H9 (cell line): Measurements from ENCODE around the gene CPM. TPM values are rescaled to one million over a fixed set of nuclear protein-coding genes. Genes with fewer than 3 reads are reported as not detected.

ENCODE experiments used
- DNase-seq: peaks from one replicate; pipeline ENCODE4 v3.0.0-alpha.2; 2017
- H2AFZ ChIP-seq: one replicate; pipeline ENCODE4 v1.6.1; 2013; ENCODE audit warnings: mild to moderate bottlenecking, low read length, control low read depth, moderate library complexity
- H2AK5ac ChIP-seq: 2 replicates; pipeline ENCODE4 v1.6.1; 2013; ENCODE audit warnings: low read length, control low read depth, mixed read lengths; ENCODE audit not compliant: insufficient read length
- H2BK120ac ChIP-seq: one replicate; pipeline ENCODE4 v1.6.1; 2013; ENCODE audit warnings: low read depth, mild to moderate bottlenecking, low read length, control low read depth, inconsistent platforms; ENCODE audit not compliant: poor library complexity, severe bottlenecking
- H2BK12ac ChIP-seq: 2 replicates; pipeline ENCODE4 v1.6.1; 2013; ENCODE audit warnings: low read length, control low read depth, mixed read lengths, low read depth; ENCODE audit not compliant: insufficient read length
- H2BK15ac ChIP-seq: 2 replicates; pipeline ENCODE4 v1.6.1; 2013; ENCODE audit warnings: low read depth, low read length, control low read depth
- H2BK20ac ChIP-seq: one replicate; pipeline ENCODE4 v1.6.1; 2013; ENCODE audit warnings: low read depth, mild to moderate bottlenecking, low read length, control low read depth, inconsistent platforms; ENCODE audit not compliant: poor library complexity, severe bottlenecking
- H2BK5ac ChIP-seq: 2 replicates; pipeline ENCODE4 v1.6.1; 2013; ENCODE audit warnings: low read length, control low read depth, mixed read lengths; ENCODE audit not compliant: insufficient read length
- H3K14ac ChIP-seq: 2 replicates; pipeline ENCODE4 v1.6.1; 2013; ENCODE audit warnings: low read length, control low read depth; ENCODE audit not compliant: insufficient read depth
- H3K18ac ChIP-seq: 2 replicates; pipeline ENCODE4 v1.6.1; 2013; ENCODE audit warnings: low read depth, mild to moderate bottlenecking, mixed read lengths, low read length, control low read depth; ENCODE audit not compliant: insufficient read length
- H3K23ac ChIP-seq: 2 replicates; pipeline ENCODE4 v1.6.1; 2013; ENCODE audit warnings: low read length, control low read depth, mixed read lengths, low read depth; ENCODE audit not compliant: insufficient read length
- H3K23me2 ChIP-seq: 2 replicates; pipeline ENCODE4 v1.6.1; 2013; ENCODE audit warnings: low read depth, mild to moderate bottlenecking, mixed read lengths, low read length, control low read depth; ENCODE audit not compliant: insufficient read length, poor library complexity, severe bottlenecking
- H3K27ac ChIP-seq: 2 replicates; pipeline ENCODE4 v1.5.1; 2013; ENCODE audit warnings: low read length, control low read depth, mixed read lengths, low read depth; ENCODE audit not compliant: insufficient read length
- H3K27me3 ChIP-seq: 2 replicates; pipeline ENCODE4 v1.6.1; 2013; ENCODE audit warnings: low read length, control low read depth, inconsistent platforms; ENCODE audit not compliant: insufficient read depth
- H3K4ac ChIP-seq: 2 replicates; pipeline ENCODE4 v1.6.1; 2013; ENCODE audit warnings: low read depth, mild to moderate bottlenecking, control low read depth, inconsistent platforms, low read length, moderate library complexity
- H3K4me1 ChIP-seq: 2 replicates; pipeline ENCODE4 v1.6.1; 2013; ENCODE audit warnings: low read length, control low read depth, inconsistent platforms; ENCODE audit not compliant: insufficient read depth
- H3K4me2 ChIP-seq: 2 replicates; pipeline ENCODE4 v1.6.1; 2013; ENCODE audit warnings: low read length, control low read depth, mixed read lengths; ENCODE audit not compliant: insufficient read length, insufficient read depth
- H3K56ac ChIP-seq: 2 replicates; pipeline ENCODE4 v1.6.1; 2013; ENCODE audit warnings: low read depth, mild to moderate bottlenecking, mixed read lengths, low read length, control low read depth; ENCODE audit not compliant: insufficient read length
- H3K79me1 ChIP-seq: 2 replicates; pipeline ENCODE4 v1.6.1; 2013; ENCODE audit warnings: low read depth, mild to moderate bottlenecking, moderate library complexity, low read length, control low read depth, inconsistent platforms; ENCODE audit not compliant: insufficient read depth, poor library complexity, severe bottlenecking
- H3K79me2 ChIP-seq: 2 replicates; pipeline ENCODE4 v1.6.1; 2013; ENCODE audit warnings: low read length, control low read depth, inconsistent platforms; ENCODE audit not compliant: insufficient read depth
- H3K9ac ChIP-seq: 2 replicates; pipeline ENCODE4 v1.6.1; 2013; ENCODE audit warnings: low read length, control low read depth, mixed read lengths; ENCODE audit not compliant: insufficient read length; ENCODE audit errors: extremely low read depth
- H3K9me3 ChIP-seq: one replicate; pipeline ENCODE4 v1.6.1; 2013; ENCODE audit warnings: low read depth, low read length, inconsistent platforms; ENCODE audit not compliant: control insufficient read depth
- H3T11ph ChIP-seq: one replicate; pipeline ENCODE4 v1.6.1; 2013; ENCODE audit warnings: mild to moderate bottlenecking, low read length, control low read depth, inconsistent platforms
- H4K20me1 ChIP-seq: one replicate; pipeline ENCODE4 v1.6.1; 2013; ENCODE audit not compliant: control insufficient read depth, insufficient read length, insufficient read depth
- H4K5ac ChIP-seq: 2 replicates; pipeline ENCODE4 v1.6.1; 2013; ENCODE audit warnings: low read depth, mild to moderate bottlenecking, mixed read lengths, low read length, control low read depth; ENCODE audit not compliant: insufficient read length
- H4K8ac ChIP-seq: replicated peaks from 2 replicates; pipeline ENCODE4 v1.6.1; 2013; ENCODE audit warnings: low read length, control low read depth, mixed read lengths, low read depth; ENCODE audit not compliant: insufficient read length
- H4K91ac ChIP-seq: 2 replicates; pipeline ENCODE4 v1.6.1; 2013; ENCODE audit warnings: low read depth, mild to moderate bottlenecking, moderate library complexity, mixed read lengths, low read length, control low read depth; ENCODE audit not compliant: insufficient read length
- H3K27ac Mint-ChIP-seq, 3 experiments: 2 replicates in 2 of 3; 3 replicates in 1 of 3; pipeline ENCODE4 v1.8.0; 2020 to 2021; ENCODE audit warnings: mixed read lengths in 3 of 3, mild to moderate bottlenecking in 1 of 3, moderate library complexity in 1 of 3
- H3K27me3 Mint-ChIP-seq: 2 replicates; pipeline ENCODE4 v1.8.0; 2021; ENCODE audit warnings: low read depth, mild to moderate bottlenecking, moderate library complexity, mixed read lengths
- H3K36me3 Mint-ChIP-seq, 3 experiments: 2 replicates in 2 of 3; 3 replicates in 1 of 3; pipeline ENCODE4 v1.8.0; 2020 to 2021; ENCODE audit warnings: low read depth in 3 of 3, mixed read lengths in 3 of 3; ENCODE audit not compliant: insufficient read depth in 1 of 3
- H3K4me1 Mint-ChIP-seq, 2 experiments: 2 replicates each; pipeline ENCODE4 v1.8.0; 2020; ENCODE audit warnings: mixed read lengths in 2 of 2
- H3K4me3 Mint-ChIP-seq, 2 experiments: 2 replicates in 1 of 2; 3 replicates in 1 of 2; pipeline ENCODE4 v1.8.0; 2020 to 2021; ENCODE audit warnings: mild to moderate bottlenecking in 2 of 2, mixed read lengths in 2 of 2, moderate library complexity in 1 of 2
- H3K9me3 Mint-ChIP-seq, 2 experiments: 2 replicates in 1 of 2; 3 replicates in 1 of 2; pipeline ENCODE4 v1.8.0; 2020; ENCODE audit warnings: mild to moderate bottlenecking in 2 of 2, mixed read lengths in 2 of 2, moderate library complexity in 1 of 2
- WGBS: extraction: QIAGEN DNeasy Blood & Tissue Kit; methylation state at CpG from one replicate; pipeline ENCODE4 v1.1.7; 2013; ENCODE audit warnings: missing lambda C conversion rate, low lambda C conversion rate, mixed read lengths; ENCODE audit not compliant: insufficient read length; ENCODE audit errors: extremely low coverage; 5-methylcytosine and 5-hydroxymethylcytosine counted together
- total RNA-seq: library from RNA; stranded (reverse); gene quantifications from 2 replicates; pipeline ENCODE4 v1.2.1, GENCODE V29; 2021
- TF ChIP-seq, protein P1 (sequence below): fragments of 200-600 bp; sonication (generic); conservative IDR thresholded peaks from 3 replicates; pipeline ENCODE4 v1.8.0; 2021; ENCODE audit warnings: antibody characterized with exemption, mild to moderate bottlenecking

CPM gene
- total RNA-seq, 1 experiment from 2014 or later: 1.2 TPM

DNA sequence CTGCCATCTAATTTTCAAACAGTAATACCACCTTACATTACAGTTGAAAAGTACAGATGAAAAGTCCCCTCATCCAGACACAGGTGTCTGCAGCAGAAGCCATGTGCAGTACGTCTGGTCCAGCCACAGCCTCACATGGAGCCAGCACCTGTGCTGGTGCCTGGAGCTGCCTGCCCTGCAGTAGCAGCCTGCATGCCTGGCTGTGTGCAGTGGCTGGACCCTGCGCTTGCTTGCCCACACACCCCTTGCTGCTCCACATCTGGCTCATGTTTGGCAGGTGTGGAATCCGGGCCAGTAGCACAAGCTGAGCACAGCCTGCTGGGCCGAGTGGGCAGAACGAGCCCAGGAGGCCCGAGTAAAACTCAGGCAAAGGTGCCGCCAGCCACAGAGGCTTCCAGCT lies 21.8 kb upstream of the CPM start:
- H3K27me3 ChIP-seq: no peaks in the 10 kb centered on the region
- H3K14ac ChIP-seq: 0 out of 2 replicates have a peak overlapping the region, but pooled peaks have one; percentile 5
- no peak for DNase-seq
- no peaks in the 10 kb centered on the region for H3K9me3 ChIP-seq
- H2AK5ac ChIP-seq: no peak overlapping the region
- TF ChIP-seq, protein P1, sequence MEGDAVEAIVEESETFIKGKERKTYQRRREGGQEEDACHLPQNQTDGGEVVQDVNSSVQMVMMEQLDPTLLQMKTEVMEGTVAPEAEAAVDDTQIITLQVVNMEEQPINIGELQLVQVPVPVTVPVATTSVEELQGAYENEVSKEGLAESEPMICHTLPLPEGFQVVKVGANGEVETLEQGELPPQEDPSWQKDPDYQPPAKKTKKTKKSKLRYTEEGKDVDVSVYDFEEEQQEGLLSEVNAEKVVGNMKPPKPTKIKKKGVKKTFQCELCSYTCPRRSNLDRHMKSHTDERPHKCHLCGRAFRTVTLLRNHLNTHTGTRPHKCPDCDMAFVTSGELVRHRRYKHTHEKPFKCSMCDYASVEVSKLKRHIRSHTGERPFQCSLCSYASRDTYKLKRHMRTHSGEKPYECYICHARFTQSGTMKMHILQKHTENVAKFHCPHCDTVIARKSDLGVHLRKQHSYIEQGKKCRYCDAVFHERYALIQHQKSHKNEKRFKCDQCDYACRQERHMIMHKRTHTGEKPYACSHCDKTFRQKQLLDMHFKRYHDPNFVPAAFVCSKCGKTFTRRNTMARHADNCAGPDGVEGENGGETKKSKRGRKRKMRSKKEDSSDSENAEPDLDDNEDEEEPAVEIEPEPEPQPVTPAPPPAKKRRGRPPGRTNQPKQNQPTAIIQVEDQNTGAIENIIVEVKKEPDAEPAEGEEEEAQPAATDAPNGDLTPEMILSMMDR: no peak
- no peak overlapping the region for H3K4me2 ChIP-seq
- H3K36me3 Mint-ChIP-seq: peaks cover 0 to 12% (median 7%) of the 10 kb centered on the region in 3 experiments; a peak in 6 of 7 replicates
- no peak overlapping the region for H3K4ac ChIP-seq
- H3K79me1 ChIP-seq: no peaks in the 10 kb centered on the region
- H3K4me3 Mint-ChIP-seq: no peak overlapping the region
- no peaks in the 10 kb centered on the region for H3K4me1 ChIP-seq
- no peak overlapping the region for H4K91ac ChIP-seq
- H3K9ac ChIP-seq: no peak overlapping the region
- no CpG with 5 or more reads among the region's 7 CpGs for WGBS
- no peaks in the 10 kb centered on the region for H3K23me2 ChIP-seq
- no peak overlapping the region for H3K23ac ChIP-seq
- H3K4me1 Mint-ChIP-seq: no peaks in the 10 kb centered on the region
- no peaks in the 10 kb centered on the region; the same call in 1 of the 2 replicates for H3K27me3 Mint-ChIP-seq
- no peak overlapping the region for H2BK20ac ChIP-seq
- H3K27ac ChIP-seq: no peak overlapping the region
- no peak overlapping the region for H2BK12ac ChIP-seq
- H3K27ac Mint-ChIP-seq: no peak overlapping the region
- H2BK15ac ChIP-seq: no peak overlapping the region
- H3K18ac ChIP-seq: no peak overlapping the region
- H2BK120ac ChIP-seq: no peak overlapping the region
- H2AFZ ChIP-seq: no peak overlapping the region
- no peak overlapping the region for H3T11ph ChIP-seq
- H4K5ac ChIP-seq: no peak overlapping the region
- H2BK5ac ChIP-seq: no peak overlapping the region
- H3K79me2 ChIP-seq: no peaks in the 10 kb centered on the region
- H4K8ac ChIP-seq: no peak overlapping the region
- no peak overlapping the region for H3K56ac ChIP-seq
- peaks cover 16% of the 10 kb centered on the region in 2 experiments for H3K9me3 Mint-ChIP-seq
- H4K20me1 ChIP-seq: no peaks in the 10 kb centered on the region
